Hepatocyte (in vitro differentiated cells): ENCODE results near the gene DMBT1. TPM values are rescaled to one million over a fixed set of nuclear protein-coding genes. Genes with fewer than 3 reads are reported as not detected.

Source experiments
- DNase-seq: peaks from one replicate; pipeline ENCODE4 v3.0.0-alpha.2; 2016; ENCODE audit warnings: low spot score
- H2AFZ ChIP-seq: fragments of 200-600 bp; sonication (generic); 2 replicates; pipeline ENCODE4 v1.6.0; 2016; ENCODE audit warnings: antibody characterized with exemption, mild to moderate bottlenecking
- H3K27ac ChIP-seq: fragments of 200-600 bp; sonication (generic); 2 replicates; pipeline ENCODE4 v1.5.1; 2016; ENCODE audit warnings: mild to moderate bottlenecking
- H3K27me3 ChIP-seq: fragments of 200-600 bp; sonication (generic); 2 replicates; pipeline ENCODE4 v1.6.1; 2016
- H3K36me3 ChIP-seq: fragments of 200-600 bp; sonication (generic); replicated peaks from 2 replicates; pipeline ENCODE4 v1.5.1; 2016; ENCODE audit warnings: low read depth; ENCODE audit not compliant: insufficient read depth
- H3K4me1 ChIP-seq: fragments of 200-600 bp; sonication (generic); 2 replicates; pipeline ENCODE4 v1.5.1; 2016; ENCODE audit warnings: mild to moderate bottlenecking, moderate library complexity; ENCODE audit not compliant: insufficient read depth
- H3K4me2 ChIP-seq: fragments of 200-600 bp; sonication (generic); 2 replicates; pipeline ENCODE4 v1.6.0; 2016
- H3K4me3 ChIP-seq: fragments of 200-600 bp; sonication (generic); 2 replicates; pipeline ENCODE4 v1.5.1; 2016; ENCODE audit warnings: mild to moderate bottlenecking
- H3K79me2 ChIP-seq: fragments of 200-600 bp; sonication (generic); 2 replicates; pipeline ENCODE4 v1.6.0; 2017; ENCODE audit warnings: mild to moderate bottlenecking
- H3K9me2 ChIP-seq: fragments of 200-600 bp; sonication (generic); replicated peaks from 2 replicates; pipeline ENCODE4 v1.6.0; 2017; ENCODE audit warnings: mild to moderate bottlenecking; ENCODE audit not compliant: insufficient read depth
- H3K9me3 ChIP-seq: fragments of 200-600 bp; sonication (generic); 2 replicates; pipeline ENCODE4 v1.5.1; 2016; ENCODE audit warnings: low read depth, mild to moderate bottlenecking
- H4K20me1 ChIP-seq: fragments of 200-600 bp; sonication (generic); 2 replicates; pipeline ENCODE4 v1.6.0; 2016; ENCODE audit warnings: mild to moderate bottlenecking; ENCODE audit not compliant: insufficient read depth, poor library complexity, severe bottlenecking
- EZH2 ChIP-seq: fragments of 200-600 bp; sonication (generic); IDR thresholded peaks from 2 replicates; pipeline ENCODE4 v1.6.1; 2016; ENCODE audit warnings: antibody characterized with exemption, mild to moderate bottlenecking, borderline replicate concordance
- EZH2phosphoT487 ChIP-seq: fragments of 200-600 bp; sonication (generic); IDR thresholded peaks from one replicate; pipeline ENCODE4 v1.6.1; 2018; ENCODE audit warnings: antibody characterized with exemption, mild to moderate bottlenecking, low read depth, moderate library complexity; ENCODE audit not compliant: unreplicated experiment, severe bottlenecking
- WGBS: methylation state at CpG from one replicate; pipeline ENCODE4 v1.1.6; 2016; ENCODE audit warnings: low lambda C conversion rate; ENCODE audit errors: missing lambda C conversion rate; 5-methylcytosine and 5-hydroxymethylcytosine counted together
- polyA plus RNA-seq: library from polyadenylated mRNA; unstranded; fragments of >200 nt; fragmentation: Nextera tagmentation; extraction: Ambion mirVana; gene quantifications from 2 replicates; pipeline ENCODE4 v1.2.1, GENCODE V29; 2016
- total RNA-seq: library from RNA; depleted of rRNA; stranded (reverse); fragments of >200 nt; gene quantifications from 2 replicates; pipeline ENCODE4 v1.2.3, GENCODE V29; 2014
- TF ChIP-seq, protein P1 (sequence below): fragments of 200-600 bp; sonication (generic); IDR thresholded peaks from 2 replicates; pipeline ENCODE4 v1.5.1; 2016; ENCODE audit warnings: antibody characterized with exemption, mild to moderate bottlenecking; ENCODE audit not compliant: poor library complexity

DMBT1 gene
- total and polyA plus RNA-seq, 2 experiments from 2014 or later = 1.5 TPM; not detected in 1

DNA sequence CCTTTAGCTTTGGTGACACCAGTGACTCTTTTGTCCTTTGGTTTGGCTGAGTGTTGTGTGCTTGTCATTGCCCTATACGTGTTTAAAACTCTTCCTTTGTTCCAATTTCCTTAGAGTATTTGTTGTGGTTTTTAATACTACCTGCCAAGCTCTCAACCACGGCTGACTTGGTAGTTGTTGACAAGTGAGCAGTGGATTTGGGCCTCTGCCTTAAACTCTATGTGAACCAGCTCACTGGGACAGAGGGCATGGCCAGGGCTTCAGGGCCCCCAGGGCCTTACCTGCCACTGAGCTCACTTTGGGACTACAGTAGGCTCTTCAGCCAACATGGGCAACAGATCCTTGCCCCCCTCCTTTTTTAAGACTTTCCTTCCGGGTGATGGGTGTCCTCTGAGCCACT, 9.6 kb upstream of the DMBT1 start:
- Histone ChIP-seq H3K4me2 (no peak overlapping the region), H3K9me3 (no peaks in the 10 kb centered on the region), H2AFZ (no peak overlapping the region), H3K4me3 (no peak overlapping the region), H3K9me2 (no peaks in the 10 kb centered on the region), H3K4me1 (peaks cover 11% of the 10 kb centered on the region), H3K27me3 (no peaks in the 10 kb centered on the region), H3K27ac (no peak overlapping the region), H4K20me1 (no peaks in the 10 kb centered on the region), H3K79me2 (no peaks in the 10 kb centered on the region), H3K36me3 (no peaks in the 10 kb centered on the region)
- 72% methylated on average over 3 of the region's 3 CpGs for WGBS
- DNase-seq = no peak
- TF ChIP-seq EZH2phosphoT487 = no peak
- TF ChIP-seq, protein P1, sequence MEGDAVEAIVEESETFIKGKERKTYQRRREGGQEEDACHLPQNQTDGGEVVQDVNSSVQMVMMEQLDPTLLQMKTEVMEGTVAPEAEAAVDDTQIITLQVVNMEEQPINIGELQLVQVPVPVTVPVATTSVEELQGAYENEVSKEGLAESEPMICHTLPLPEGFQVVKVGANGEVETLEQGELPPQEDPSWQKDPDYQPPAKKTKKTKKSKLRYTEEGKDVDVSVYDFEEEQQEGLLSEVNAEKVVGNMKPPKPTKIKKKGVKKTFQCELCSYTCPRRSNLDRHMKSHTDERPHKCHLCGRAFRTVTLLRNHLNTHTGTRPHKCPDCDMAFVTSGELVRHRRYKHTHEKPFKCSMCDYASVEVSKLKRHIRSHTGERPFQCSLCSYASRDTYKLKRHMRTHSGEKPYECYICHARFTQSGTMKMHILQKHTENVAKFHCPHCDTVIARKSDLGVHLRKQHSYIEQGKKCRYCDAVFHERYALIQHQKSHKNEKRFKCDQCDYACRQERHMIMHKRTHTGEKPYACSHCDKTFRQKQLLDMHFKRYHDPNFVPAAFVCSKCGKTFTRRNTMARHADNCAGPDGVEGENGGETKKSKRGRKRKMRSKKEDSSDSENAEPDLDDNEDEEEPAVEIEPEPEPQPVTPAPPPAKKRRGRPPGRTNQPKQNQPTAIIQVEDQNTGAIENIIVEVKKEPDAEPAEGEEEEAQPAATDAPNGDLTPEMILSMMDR = no peak
- TF ChIP-seq EZH2 = no peak

DNA sequence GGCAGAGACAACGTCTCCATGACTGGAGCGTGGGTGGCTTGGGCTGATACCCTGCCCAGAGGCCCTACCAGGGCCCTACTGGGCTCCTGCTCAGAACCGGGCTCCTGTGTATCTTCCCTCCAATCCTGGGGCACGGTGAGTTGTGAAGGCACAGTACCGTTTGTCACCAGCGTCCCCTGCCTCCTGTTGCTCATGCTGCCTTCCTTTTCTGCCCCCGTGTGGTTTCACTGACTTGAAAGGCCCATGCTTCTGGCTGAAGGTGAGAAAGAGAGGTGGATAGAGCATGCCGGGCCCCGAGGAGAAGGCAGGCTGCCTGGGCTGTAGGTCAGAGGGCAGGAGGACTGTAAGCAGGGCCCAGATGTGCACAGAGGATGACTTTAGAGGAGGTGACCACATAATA, 9.1 kb upstream of the DMBT1 start:
- Histone ChIP-seq H3K27ac (no peak overlapping the region), H3K4me3 (no peak overlapping the region), H3K4me1 (peaks cover 11% of the 10 kb centered on the region), H4K20me1 (no peaks in the 10 kb centered on the region), H3K36me3 (no peaks in the 10 kb centered on the region), H3K9me2 (no peaks in the 10 kb centered on the region), H3K9me3 (no peaks in the 10 kb centered on the region), H3K4me2 (no peak overlapping the region), H3K79me2 (no peaks in the 10 kb centered on the region), H2AFZ (no peak overlapping the region), H3K27me3 (no peaks in the 10 kb centered on the region)
- TF ChIP-seq, protein P1 = no peak
- no peak for TF ChIP-seq EZH2
- 73% methylated on average over 9 of the region's 9 CpGs for WGBS
- DNase-seq = no peak

DNA sequence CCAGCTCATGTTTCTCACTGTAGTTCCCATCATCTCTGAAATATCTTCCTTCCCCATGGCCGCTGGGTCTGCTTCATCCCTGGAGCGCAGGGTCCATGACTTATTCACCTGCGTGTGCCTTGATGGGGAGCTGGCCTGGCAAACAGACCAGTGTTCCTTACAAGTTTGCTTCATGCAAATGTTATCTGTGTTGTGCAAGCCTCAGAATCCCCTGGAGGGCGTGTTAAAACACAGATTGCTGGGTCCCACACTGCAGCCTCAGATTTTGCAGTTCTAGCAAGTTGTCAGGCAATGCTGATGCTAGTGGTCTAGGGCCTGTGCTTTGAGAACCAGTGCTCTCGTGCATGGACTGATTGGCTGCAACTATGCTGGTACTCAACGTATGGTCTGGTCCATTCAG, 7.2 kb upstream of the DMBT1 start:
- Histone ChIP-seq H3K79me2 (no peaks in the 10 kb centered on the region), H3K27me3 (no peaks in the 10 kb centered on the region), H2AFZ (no peak overlapping the region), H4K20me1 (no peaks in the 10 kb centered on the region), H3K9me2 (no peaks in the 10 kb centered on the region), H3K4me2 (no peak overlapping the region), H3K4me1 (peaks cover 5% of the 10 kb centered on the region), H3K27ac (no peak overlapping the region), H3K36me3 (no peaks in the 10 kb centered on the region), H3K4me3 (no peak overlapping the region), H3K9me3 (no peaks in the 10 kb centered on the region)
- 82% methylated on average over 6 of the region's 6 CpGs for WGBS
- TF ChIP-seq EZH2phosphoT487 (no peak), EZH2 (no peak)
- TF ChIP-seq, protein P1 = no peak
- no peak for DNase-seq
